Measurements from ENCODE around the gene HERC2.

Gene HERC2

DNA sequence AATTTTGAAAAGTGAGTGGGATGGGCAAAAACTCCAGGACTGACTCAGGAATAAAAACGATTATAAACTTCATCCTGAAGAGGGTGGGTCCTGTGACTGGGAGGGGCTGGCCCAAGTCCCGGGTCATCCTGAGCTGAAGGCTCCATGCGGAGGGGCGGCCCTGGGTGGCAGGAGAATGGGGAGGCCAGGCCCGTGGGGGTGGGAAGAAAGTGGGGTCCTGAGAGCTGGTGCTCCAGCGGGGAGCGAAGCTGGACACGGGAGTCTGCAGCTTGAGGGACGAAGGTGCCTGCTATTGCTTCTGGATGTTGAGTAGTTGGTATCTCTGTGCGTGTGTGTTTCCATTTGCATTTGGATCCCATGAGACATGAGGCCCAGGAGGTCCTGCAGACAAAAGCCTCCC is 218.1 kb downstream of the HERC2 start:
- peaks cover 100% of the 10 kb centered on the region for H3K27me3 ChIP-seq
- H3K4me3 ChIP-seq (ENCODE audit: low read depth in 1 of 2, low read length in 1 of 2), result no peak overlapping the region
- peaks cover 17 to 24% of the 10 kb centered on the region in 2 experiments for H3K4me1 ChIP-seq (ENCODE audit: control insufficient read depth in 1 of 2, insufficient read depth in 1 of 2, low read depth in 1 of 2, low read length in 1 of 2)
- no peaks in the 10 kb centered on the region for H3K36me3 ChIP-seq
- H3K9me3 ChIP-seq, result no peaks in the 10 kb centered on the region
- H3K27ac ChIP-seq, result no peak overlapping the region
- no peak for TF ChIP-seq CTCF (IDR thresholded peaks at IDR 0.05)

- Histone ChIP-seq H3K9me3 (no peaks in the 10 kb centered on the region), H3K36me3 (no peaks in the 10 kb centered on the region), H3K4me1 (ENCODE audit: control insufficient read depth in 1 of 2, insufficient read depth in 1 of 2, low read depth in 1 of 2, low read length in 1 of 2) (peaks cover 18 to 23% of the 10 kb centered on the region in 2 experiments), H3K27me3 (peaks cover 100% of the 10 kb centered on the region), H3K27ac (no peak overlapping the region), H3K4me3 (ENCODE audit: low read depth in 1 of 2, low read length in 1 of 2) (no peak overlapping the region)
- TF ChIP-seq CTCF (IDR thresholded peaks at IDR 0.05), result no peak
Measured at GRCh38 chr15:28101983-28102441, 220.0 kb downstream of the HERC2 start.

DNA sequence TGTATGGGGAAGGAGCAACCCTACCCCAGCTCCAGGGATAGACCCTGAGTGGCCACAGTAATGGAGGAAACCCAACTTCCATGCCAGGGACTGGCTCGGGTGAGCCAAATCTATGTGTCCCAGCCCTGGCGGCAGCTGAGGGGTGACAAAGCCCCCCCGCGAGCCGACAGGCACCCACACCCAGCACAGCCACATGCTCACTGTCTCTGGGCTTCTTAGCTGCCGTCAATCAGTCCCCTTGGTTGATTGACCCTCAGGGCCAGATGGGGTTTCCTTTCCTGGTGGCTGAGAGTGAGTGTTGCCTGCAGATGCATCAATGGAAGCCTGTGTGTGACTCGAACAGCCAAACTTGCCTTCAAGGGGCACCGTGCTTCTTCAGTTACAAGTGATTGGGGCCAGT is 220.8 kb downstream of the HERC2 start:
- H3K27ac ChIP-seq, result no peak overlapping the region
- H3K27me3 ChIP-seq, result peaks cover 100% of the 10 kb centered on the region
- no peak for TF ChIP-seq CTCF (IDR thresholded peaks at IDR 0.05)
- H3K4me1 ChIP-seq (ENCODE audit: control insufficient read depth in 1 of 2, insufficient read depth in 1 of 2, low read depth in 1 of 2, low read length in 1 of 2), result peaks cover 20 to 23% of the 10 kb centered on the region in 2 experiments
- no peaks in the 10 kb centered on the region for H3K9me3 ChIP-seq
- no peaks in the 10 kb centered on the region for H3K36me3 ChIP-seq
- H3K4me3 ChIP-seq (ENCODE audit: low read depth in 1 of 2, low read length in 1 of 2), result no peak overlapping the region

- peaks cover 100% of the 10 kb centered on the region for H3K27me3 ChIP-seq
- no peak for TF ChIP-seq CTCF (IDR thresholded peaks at IDR 0.05)
- H3K27ac ChIP-seq, result no peak overlapping the region
- no peaks in the 10 kb centered on the region for H3K9me3 ChIP-seq
- peaks cover 23 to 28% of the 10 kb centered on the region in 2 experiments for H3K4me1 ChIP-seq (ENCODE audit: control insufficient read depth in 1 of 2, insufficient read depth in 1 of 2, low read depth in 1 of 2, low read length in 1 of 2)
- no peak overlapping the region for H3K4me3 ChIP-seq (ENCODE audit: low read depth in 1 of 2, low read length in 1 of 2)
- H3K36me3 ChIP-seq, result no peaks in the 10 kb centered on the region
Measured at GRCh38 chr15:28100516-28101195, 221.3 kb downstream of the HERC2 start.

- peak overlapping the region in 1 of 2 experiments; percentile 47 for H3K4me3 ChIP-seq (ENCODE audit: low read depth in 1 of 2, low read length in 1 of 2)
- peaks cover 100% of the 10 kb centered on the region for H3K27me3 ChIP-seq
- TF ChIP-seq CTCF (IDR thresholded peaks at IDR 0.05), result no peak
- H3K36me3 ChIP-seq, result no peaks in the 10 kb centered on the region
- no peaks in the 10 kb centered on the region for H3K9me3 ChIP-seq
- H3K4me1 ChIP-seq (ENCODE audit: control insufficient read depth in 1 of 2, insufficient read depth in 1 of 2, low read depth in 1 of 2, low read length in 1 of 2), result peaks cover 31 to 38% of the 10 kb centered on the region in 2 experiments
- no peak overlapping the region for H3K27ac ChIP-seq
Measured at GRCh38 chr15:28099555-28100140, 222.3 kb downstream of the HERC2 start.

All from neutrophil (primary cell).